Peyer's patch (tissue), 4 donors: ENCODE measurements around the gene KRTAP8-1. TPM values are rescaled to one million over a fixed set of nuclear protein-coding genes. Genes with fewer than 3 reads are reported as not detected.

Source experiments
- DNase-seq, 3 donors: peaks; one replicate each; pipeline ENCODE4 v3.0.0-alpha.2; 2017 to 2019
- H3K27ac ChIP-seq, 4 donors: fragments of 200-600 bp; sonication (generic); one replicate each; pipeline ENCODE4 v1.5.1; 2016 to 2019
- H3K27me3 ChIP-seq, 2 donors: fragments of 200-600 bp; sonication (generic); one replicate each; pipeline ENCODE4 v1.5.1; 2019
- H3K36me3 ChIP-seq, 3 donors: fragments of 200-600 bp; sonication (generic); one replicate each; pipeline ENCODE4 v1.5.1; 2016 to 2019
- H3K4me1 ChIP-seq, 4 donors: fragments of 200-600 bp; sonication (generic); one replicate each; pipeline ENCODE4 v1.5.1; 2016 to 2019
- H3K4me3 ChIP-seq, 4 donors: fragments of 200-600 bp; sonication (generic); 1 replicate in 3 of 4; 2 replicates in 1 of 4; pipeline ENCODE4 v1.5.1; 2016 to 2019; ENCODE audit warnings: mild to moderate bottlenecking in 1 of 4
- H3K9me3 ChIP-seq, 4 donors: fragments of 200-600 bp; sonication (generic); one replicate each; pipeline ENCODE4 v1.5.1; 2016 to 2019; ENCODE audit warnings: mild to moderate bottlenecking in 1 of 4
- CTCF ChIP-seq, 6 experiments: fragments of 450-650 bp in 4 of 6; fragments of 200-600 bp in 2 of 6; sonication (generic) in 1 of 6; IDR thresholded peaks; one replicate each; pipeline ENCODE4 v1.5.1; 2017 to 2019; ENCODE audit warnings: antibody characterized with exemption in 6 of 6, mild to moderate bottlenecking in 3 of 6, moderate library complexity in 1 of 6
- POLR2A ChIP-seq, 2 donors: fragments of 450-650 bp; IDR thresholded peaks; one replicate each; pipeline ENCODE4 v1.5.1; 2017; ENCODE audit warnings: antibody characterized with exemption in 2 of 2, mild to moderate bottlenecking in 2 of 2, moderate library complexity in 2 of 2
- total RNA-seq, 4 donors: library from RNA; depleted of rRNA; stranded (reverse); fragments of >200 nt; gene quantifications; one replicate each; pipeline ENCODE4 v1.1.0, GENCODE V29; 2016

KRTAP8-1 gene
- total RNA-seq, 4 donors from 2014 or later: not detected

GRCh38 chr21:30831194-30831765, 18.2 kb upstream of the KRTAP8-1 start:
- Histone ChIP-seq H3K4me3 (no peak overlapping the region), H3K36me3 (no peaks in the 10 kb centered on the region), H3K27ac (no peak overlapping the region), H3K4me1 (no peaks in the 10 kb centered on the region), H3K27me3 (no peaks in the 10 kb centered on the region), H3K9me3 (peaks cover 0 to 6% (median 0%) of the 10 kb centered on the region in 4 donors)
- no peak for DNase-seq
- peak in 4 of 6 experiments; percentile 18 to 35 (median 29) for TF ChIP-seq CTCF (IDR thresholded peaks at IDR 0.05)
- TF ChIP-seq POLR2A (IDR thresholded peaks at IDR 0.05): no peak

- Histone ChIP-seq H3K4me1 (no peaks in the 10 kb centered on the region), H3K36me3 (no peaks in the 10 kb centered on the region), H3K4me3 (no peak within 1 kb of the TSS), H3K9me3 (peaks cover 0 to 6% (median 0%) of the 10 kb centered on the region in 4 donors), H3K27me3 (no peaks in the 10 kb centered on the region), H3K27ac (no peak within 1 kb of the TSS)
- TF ChIP-seq CTCF (IDR thresholded peaks at IDR 0.05) (no peak), POLR2A (IDR thresholded peaks at IDR 0.05) (no peak)
- no peak for DNase-seq
Measured at GRCh38 chr21:30829659-30830058, 16.6 kb upstream of the KRTAP8-1 start, which contains the start of gene KRTAP7-1. KRTAP7-1 (minus strand) TSS chr21:30829759; CDS start chr21:30829698, 61 bp downstream.

GRCh38 chr21:30818837-30819610, 6.0 kb upstream of the KRTAP8-1 start:
- Histone ChIP-seq H3K9me3 (no peaks in the 10 kb centered on the region), H3K27ac (no peak overlapping the region), H3K4me3 (no peak overlapping the region), H3K36me3 (no peaks in the 10 kb centered on the region), H3K27me3 (no peaks in the 10 kb centered on the region), H3K4me1 (no peaks in the 10 kb centered on the region)
- TF ChIP-seq POLR2A (IDR thresholded peaks at IDR 0.05) (no peak), CTCF (IDR thresholded peaks at IDR 0.05) (no peak)
- DNase-seq: no peak

GRCh38 chr21:30800605-30801004, 12.5 kb downstream of the KRTAP8-1 start:
- Histone ChIP-seq H3K27me3 (no peaks in the 10 kb centered on the region), H3K9me3 (peaks cover 0 to 3% (median 0%) of the 10 kb centered on the region in 4 donors), H3K27ac (no peak overlapping the region), H3K4me3 (no peak overlapping the region), H3K4me1 (no peaks in the 10 kb centered on the region), H3K36me3 (no peaks in the 10 kb centered on the region)
- TF ChIP-seq POLR2A (IDR thresholded peaks at IDR 0.05) (no peak), CTCF (IDR thresholded peaks at IDR 0.05) (no peak)
- no peak for DNase-seq

GRCh38 chr21:30793581-30794314, 19.3 kb downstream of the KRTAP8-1 start:
- no peak for TF ChIP-seq POLR2A (IDR thresholded peaks at IDR 0.05)
- no peak for TF ChIP-seq CTCF (IDR thresholded peaks at IDR 0.05)
- H3K27ac ChIP-seq: no peak overlapping the region
- no peak overlapping the region for H3K4me3 ChIP-seq
- no peak for DNase-seq
- no peaks in the 10 kb centered on the region for H3K4me1 ChIP-seq
- H3K9me3 ChIP-seq: peaks cover 0 to 1% (median 0%) of the 10 kb centered on the region in 4 donors
- no peaks in the 10 kb centered on the region for H3K27me3 ChIP-seq
- H3K36me3 ChIP-seq: no peaks in the 10 kb centered on the region
